GM10266 (cell line): ENCODE results near the gene GCA.

ENCODE experiments used
- DNase-seq: peaks from one replicate; pipeline ENCODE4 v3.0.0; 2012; ENCODE audit errors: extremely low spot score
- CTCF ChIP-seq: IDR thresholded peaks from 2 replicates; pipeline ENCODE4 v1.5.1; 2012; ENCODE audit warnings: mild to moderate bottlenecking, low read depth; ENCODE audit not compliant: control insufficient read depth, insufficient read depth; ENCODE audit errors: missing control alignments

The GCA gene

GRCh38 chr2:162343492-162343823 lies 474 bp upstream of the GCA start:
- DNase-seq, result no peak

GRCh38 chr2:162344617-162344950 lies 652 bp downstream of the GCA start:
- TF ChIP-seq CTCF, result no peak

More at GRCh38 chr2:162343492-162343823, 474 bp upstream of the GCA start:
- no peak for TF ChIP-seq CTCF

GRCh38 chr2:162365392-162365791 lies 21.5 kb downstream of the GCA start:
- TF ChIP-seq CTCF, result no peak
- DNase-seq, result no peak

More at GRCh38 chr2:162344617-162344950, 652 bp downstream of the GCA start:
- no peak for DNase-seq

- no peak for TF ChIP-seq CTCF
- DNase-seq, result no peak
Measured at GRCh38 chr2:162368494-162368893, 24.6 kb downstream of the GCA start.

GRCh38 chr2:162369551-162369950 lies 25.6 kb downstream of the GCA start:
- no peak for TF ChIP-seq CTCF
- no peak for DNase-seq

- TF ChIP-seq CTCF, result no peak
- no peak for DNase-seq
Measured at GRCh38 chr2:162370931-162371330, 27.0 kb downstream of the GCA start.

- TF ChIP-seq CTCF, result no peak
- no peak for DNase-seq
Measured at GRCh38 chr2:162372818-162373217, 28.9 kb downstream of the GCA start.
